ENCODE measurements around the gene MTERF4.

Gene MTERF4, protein sequence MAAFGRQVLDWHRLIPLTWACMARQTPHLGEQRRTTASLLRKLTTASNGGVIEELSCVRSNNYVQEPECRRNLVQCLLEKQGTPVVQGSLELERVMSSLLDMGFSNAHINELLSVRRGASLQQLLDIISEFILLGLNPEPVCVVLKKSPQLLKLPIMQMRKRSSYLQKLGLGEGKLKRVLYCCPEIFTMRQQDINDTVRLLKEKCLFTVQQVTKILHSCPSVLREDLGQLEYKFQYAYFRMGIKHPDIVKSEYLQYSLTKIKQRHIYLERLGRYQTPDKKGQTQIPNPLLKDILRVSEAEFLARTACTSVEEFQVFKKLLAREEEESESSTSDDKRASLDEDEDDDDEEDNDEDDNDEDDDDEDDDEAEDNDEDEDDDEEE

DNA sequence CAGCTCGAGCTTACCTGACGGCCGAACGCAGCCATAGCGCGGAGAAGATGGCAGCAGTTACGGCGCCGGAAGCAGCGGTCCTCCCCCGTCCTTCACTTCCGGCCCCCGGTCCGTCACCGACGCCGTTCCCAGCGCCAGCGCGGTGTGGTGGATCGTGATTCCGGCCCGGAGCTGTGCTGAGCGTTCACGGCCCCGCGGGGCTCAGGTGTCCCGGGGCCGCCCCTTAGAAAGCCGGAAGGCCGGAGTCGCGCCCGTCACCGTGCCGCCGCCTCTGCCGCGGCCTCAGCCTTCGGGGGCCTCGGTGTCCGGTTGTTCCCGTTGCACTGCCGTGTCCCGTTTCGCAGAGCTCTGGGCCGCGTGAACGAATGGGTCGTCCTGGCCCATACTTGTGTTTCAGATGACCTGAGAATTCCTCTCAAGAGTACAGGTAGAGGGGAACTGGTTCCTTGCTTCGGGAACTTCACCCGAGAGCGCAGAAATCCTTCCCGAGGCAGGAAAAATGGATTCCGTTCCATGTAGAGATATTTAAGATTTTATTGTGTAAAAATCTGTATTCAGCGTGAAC, at the start of gene MTERF4:
Gene MTERF4, minus strand, starts transcription at position 49 of the 565 bp plus-strand sequence. Its CDS starts 14 bp downstream, at position 35.
- Mint-ChIP-seq H3K9me3 (no peaks in the 10 kb centered on the region), H3K36me3 (peaks cover 50% of the 10 kb centered on the region), H3K27ac (peak within 1 kb of the TSS; percentile 99), H3K4me3 (peak within 1 kb of the TSS; percentile 99), H3K27me3 (no peaks in the 10 kb centered on the region), H3K4me1 (peaks cover 52% of the 10 kb centered on the region)
- ATAC-seq: peak; percentile 98

DNA sequence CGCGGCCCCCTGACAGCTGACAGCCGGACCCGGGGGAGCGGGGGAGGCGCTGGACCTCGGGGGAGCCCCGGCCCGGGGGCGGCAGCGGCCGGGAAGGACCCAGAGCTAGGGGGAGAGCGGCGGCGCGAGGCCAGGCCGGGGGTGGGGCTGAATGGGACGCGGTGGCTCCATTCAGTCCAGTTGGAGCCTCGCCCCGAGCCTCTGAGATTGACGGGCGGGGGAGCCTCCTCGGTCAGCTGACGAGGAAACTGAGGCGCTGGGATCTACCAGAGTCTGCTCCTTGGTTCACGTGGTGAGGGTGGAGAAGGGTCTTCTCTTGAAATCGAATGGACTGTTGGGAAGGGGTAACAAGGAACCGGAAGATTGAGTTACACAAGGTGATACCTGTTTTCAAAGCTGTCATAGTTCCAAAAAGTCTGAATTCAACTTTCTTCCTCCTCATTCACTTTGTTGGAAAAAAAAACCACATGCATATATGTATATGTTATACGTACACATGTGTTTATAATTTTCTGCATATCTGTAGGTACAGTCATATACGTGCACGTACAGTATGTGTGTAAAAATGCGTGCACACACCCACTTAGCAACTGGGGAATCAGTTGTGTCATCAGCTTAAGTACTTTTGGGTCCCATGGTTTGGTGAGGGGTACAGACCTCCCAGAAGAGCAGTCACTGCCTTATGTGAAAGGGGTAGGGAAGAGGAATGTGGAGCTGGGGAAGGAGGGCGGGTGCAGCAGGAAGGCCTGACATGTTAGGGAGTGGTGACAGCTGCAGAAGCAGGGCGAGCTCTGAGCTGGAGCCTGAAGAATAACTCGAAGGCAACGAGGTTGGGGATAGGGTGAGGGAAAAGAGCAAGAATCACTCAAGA, 48.8 kb upstream of the MTERF4 start:
- Mint-ChIP-seq H3K4me3 (peak overlapping the region; percentile 82), H3K27me3 (no peaks in the 10 kb centered on the region), H3K36me3 (peaks cover 6% of the 10 kb centered on the region), H3K4me1 (peaks cover 52% of the 10 kb centered on the region), H3K27ac (peak overlapping the region; percentile 81), H3K9me3 (no peaks in the 10 kb centered on the region)
- ATAC-seq: no peak

DNA sequence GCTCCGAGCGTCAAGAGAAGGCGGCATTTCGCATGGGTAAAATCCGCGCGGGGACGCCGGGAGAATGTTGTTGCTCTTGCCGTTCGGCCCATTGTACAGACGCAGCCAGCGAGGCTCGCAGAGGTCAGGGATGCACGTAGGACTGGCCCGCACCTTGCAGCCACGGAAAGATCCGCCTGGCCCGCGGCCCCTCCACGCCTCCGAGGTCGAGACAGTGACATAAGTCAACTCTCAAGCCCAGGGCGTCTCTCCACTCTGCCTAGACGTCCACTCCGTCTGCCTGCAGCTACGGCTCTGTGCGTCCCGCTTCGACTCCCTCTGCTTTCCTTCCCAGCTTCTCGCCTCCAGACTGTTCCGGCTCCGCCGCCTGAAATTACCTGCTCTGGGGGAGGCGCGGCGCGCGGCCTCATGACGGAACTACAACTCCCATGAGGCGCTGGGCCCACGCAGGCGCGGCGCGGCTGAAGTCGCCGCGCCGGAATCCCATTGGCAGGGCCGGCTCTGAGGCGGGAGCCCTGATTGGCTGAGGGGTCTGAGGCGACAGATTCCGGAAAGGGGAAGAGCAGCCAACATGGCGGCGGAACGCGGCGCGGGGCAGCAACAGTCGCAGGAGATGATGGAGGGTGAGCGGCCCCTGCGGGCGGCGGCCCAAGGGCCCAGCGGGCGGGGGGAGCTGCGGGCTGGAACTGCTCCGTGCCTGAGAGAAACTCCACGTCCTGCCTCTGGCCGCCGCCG, 48.0 kb upstream of the MTERF4 start, which contains the start of gene PPP1R7:
Gene PPP1R7, plus strand, starts transcription at position 543 of the 735 bp plus-strand sequence. Its CDS starts 29 bp downstream, at position 572.
- no peaks in the 10 kb centered on the region for H3K27me3 Mint-ChIP-seq
- no peaks in the 10 kb centered on the region for H3K9me3 Mint-ChIP-seq
- peaks cover 53% of the 10 kb centered on the region for H3K4me1 Mint-ChIP-seq
- peak; percentile 94 for ATAC-seq
- H3K4me3 Mint-ChIP-seq: peak within 1 kb of the TSS; percentile 82
- H3K36me3 Mint-ChIP-seq: peaks cover 7% of the 10 kb centered on the region
- H3K27ac Mint-ChIP-seq: peak within 1 kb of the TSS; percentile 81

DNA sequence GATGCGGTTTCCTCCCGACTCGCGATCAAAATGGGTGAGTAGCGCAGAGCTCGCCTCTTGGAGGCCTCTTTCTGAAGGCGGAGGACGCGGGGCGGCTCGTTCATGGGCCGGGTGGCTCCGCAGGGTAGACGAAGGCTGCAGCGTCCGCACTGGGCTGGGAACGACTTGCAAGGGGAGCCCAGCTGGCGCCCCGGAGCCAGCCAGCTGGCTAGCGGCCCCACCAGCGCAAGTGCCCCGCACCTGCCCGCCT, 47.5 kb upstream of the MTERF4 start:
- Mint-ChIP-seq H3K36me3 (peaks cover 12% of the 10 kb centered on the region), H3K27ac (peak overlapping the region; percentile 81), H3K9me3 (no peaks in the 10 kb centered on the region), H3K4me3 (peak overlapping the region; percentile 82), H3K4me1 (peaks cover 57% of the 10 kb centered on the region), H3K27me3 (no peaks in the 10 kb centered on the region)
- ATAC-seq: peak; percentile 27

DNA sequence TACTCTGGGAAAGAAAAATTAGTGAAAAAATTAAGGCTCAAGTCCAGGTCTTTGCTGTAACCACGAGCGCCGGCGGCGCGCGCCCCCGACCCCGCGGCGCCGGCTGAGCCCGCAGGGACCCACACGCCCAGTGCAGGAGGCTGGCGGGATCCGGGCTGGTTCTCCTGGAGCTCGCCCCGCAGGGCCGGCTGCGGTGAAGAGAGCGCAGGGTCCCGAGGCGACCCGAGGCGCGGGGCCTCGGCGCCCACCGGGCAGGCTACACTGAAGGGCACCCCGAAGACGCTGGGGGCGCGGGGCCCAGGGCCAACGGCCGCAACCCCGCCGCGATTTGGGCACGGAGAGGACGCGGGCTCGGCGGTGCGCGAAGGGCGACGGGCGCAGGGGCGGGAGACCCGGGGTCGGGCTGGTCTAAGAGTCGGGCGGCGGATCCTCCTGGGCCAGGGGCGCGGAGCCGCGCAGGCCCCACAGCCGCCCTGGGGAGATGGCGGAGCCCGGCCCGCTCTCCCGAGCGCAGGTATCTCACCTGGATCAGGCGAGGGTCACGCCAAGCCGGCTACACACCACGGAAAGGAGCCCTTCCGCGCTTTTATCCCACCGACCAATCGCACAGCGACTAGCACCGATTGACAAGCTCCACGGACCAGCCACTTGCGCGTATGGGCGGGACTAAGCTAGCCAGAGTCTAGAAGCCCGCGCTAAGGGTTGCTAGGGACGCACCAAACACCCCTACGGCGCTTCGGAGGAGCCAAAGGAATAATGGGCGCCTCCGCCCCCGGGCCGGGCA, 47.0 kb upstream of the MTERF4 start, which contains the start of gene PASK:
Gene PASK, minus strand, starts transcription at position 582 of the 784 bp plus-strand sequence. CDS start 6,440 bp downstream, outside the sequence.
- H3K4me3 Mint-ChIP-seq: peak within 1 kb of the TSS; percentile 82
- H3K9me3 Mint-ChIP-seq: no peaks in the 10 kb centered on the region
- H3K27me3 Mint-ChIP-seq: no peaks in the 10 kb centered on the region
- H3K36me3 Mint-ChIP-seq: peaks cover 17% of the 10 kb centered on the region
- ATAC-seq: peak; percentile 91
- peaks cover 60% of the 10 kb centered on the region for H3K4me1 Mint-ChIP-seq
- peak within 1 kb of the TSS; percentile 81 for H3K27ac Mint-ChIP-seq

DNA sequence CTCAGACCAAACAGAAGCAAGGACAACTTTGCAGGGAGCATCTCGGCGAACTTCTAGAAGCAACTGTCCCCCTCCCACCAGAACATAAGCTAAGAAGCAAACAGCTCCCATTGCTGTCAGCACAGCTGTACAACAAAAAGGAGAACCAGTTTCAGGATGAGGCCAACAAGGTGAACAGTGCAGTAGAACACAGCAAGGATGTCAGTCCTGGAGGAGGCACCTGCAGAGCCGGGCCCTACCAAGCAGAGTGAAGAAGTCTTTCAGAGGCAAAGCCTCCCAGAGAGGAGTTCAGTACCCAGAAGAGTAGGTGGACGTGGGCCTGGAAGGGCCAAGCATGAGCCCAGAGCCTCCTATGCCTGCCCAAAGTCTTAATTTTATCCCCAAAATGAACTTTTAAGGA, 46.2 kb upstream of the MTERF4 start:
- H3K27ac Mint-ChIP-seq: peak overlapping the region; percentile 81

DNA sequence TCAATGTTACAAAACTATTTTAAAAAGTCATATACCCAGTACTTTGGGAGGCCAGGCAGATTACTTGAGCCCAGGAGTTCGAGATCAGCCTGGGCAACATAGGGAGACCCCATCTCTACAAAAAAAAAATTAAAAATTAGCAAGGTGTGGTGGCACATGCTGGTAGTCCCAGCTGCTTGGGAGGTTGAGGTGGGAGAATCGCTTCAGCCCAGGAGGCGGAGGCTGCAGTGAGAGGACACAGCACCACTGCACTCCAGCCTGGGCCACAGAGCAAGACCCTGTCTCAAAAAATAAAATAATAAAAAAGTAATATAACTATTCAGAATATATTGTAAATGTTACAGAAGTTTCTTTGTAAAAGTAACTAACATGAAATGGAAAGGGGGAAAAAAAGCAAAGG, 45.2 kb upstream of the MTERF4 start:
- no peak overlapping the region for H3K4me3 Mint-ChIP-seq
- ATAC-seq: no peak
- H3K27ac Mint-ChIP-seq: no peak overlapping the region
- peaks cover 28% of the 10 kb centered on the region for H3K36me3 Mint-ChIP-seq
- H3K4me1 Mint-ChIP-seq: peaks cover 53% of the 10 kb centered on the region
- no peaks in the 10 kb centered on the region for H3K27me3 Mint-ChIP-seq
- no peaks in the 10 kb centered on the region for H3K9me3 Mint-ChIP-seq

More for the DNA sequence above, 46.2 kb upstream of the MTERF4 start:
- no peaks in the 10 kb centered on the region for H3K27me3 Mint-ChIP-seq
- ATAC-seq: no peak
- peaks cover 57% of the 10 kb centered on the region for H3K4me1 Mint-ChIP-seq
- no peaks in the 10 kb centered on the region for H3K9me3 Mint-ChIP-seq
- peak overlapping the region; percentile 82 for H3K4me3 Mint-ChIP-seq
- H3K36me3 Mint-ChIP-seq: peaks cover 22% of the 10 kb centered on the region

DNA sequence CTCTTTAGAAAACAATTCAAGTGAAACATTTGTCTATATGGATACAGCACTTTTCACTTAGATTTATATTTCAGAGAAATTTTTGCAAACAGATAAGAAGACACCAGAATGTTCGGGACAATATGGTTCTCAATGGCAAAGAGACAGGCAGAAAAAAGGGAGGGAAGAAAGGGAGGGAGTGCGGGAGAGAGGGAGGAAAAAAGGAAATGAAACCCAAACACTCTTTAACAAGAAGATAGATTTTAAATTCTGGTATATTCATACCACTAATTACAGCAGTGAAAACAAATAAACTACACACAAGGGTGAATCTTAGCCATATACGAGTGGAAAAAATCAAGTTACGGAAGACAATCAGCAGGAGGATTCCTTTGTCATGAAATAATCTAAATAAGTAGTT, 44.2 kb upstream of the MTERF4 start:
- H3K36me3 Mint-ChIP-seq: peaks cover 39% of the 10 kb centered on the region
- H3K4me3 Mint-ChIP-seq: no peak overlapping the region
- H3K27me3 Mint-ChIP-seq: no peaks in the 10 kb centered on the region
- no peak for ATAC-seq
- peaks cover 52% of the 10 kb centered on the region for H3K4me1 Mint-ChIP-seq
- no peak overlapping the region for H3K27ac Mint-ChIP-seq
- no peaks in the 10 kb centered on the region for H3K9me3 Mint-ChIP-seq

DNA sequence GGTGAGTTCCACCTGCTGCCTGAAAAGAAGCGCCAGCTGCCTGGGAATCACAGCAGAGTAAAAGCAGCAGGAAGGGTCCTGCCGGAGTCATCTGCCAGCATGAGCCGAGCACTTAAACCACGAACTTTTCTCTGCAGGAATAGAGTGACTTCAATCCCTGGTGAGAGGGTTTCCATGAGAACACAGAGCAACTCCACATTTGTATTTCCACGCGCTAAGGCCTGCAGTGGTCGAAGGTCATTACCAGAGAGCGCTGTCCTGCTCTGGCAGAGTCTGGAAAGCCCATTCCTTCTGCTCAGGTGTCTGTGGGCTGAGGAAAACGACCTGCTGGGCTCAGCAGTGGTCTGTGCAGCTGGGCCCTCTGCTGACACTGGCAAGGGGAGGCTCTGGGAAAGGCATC, 40.5 kb upstream of the MTERF4 start:
- H3K4me1 Mint-ChIP-seq: peaks cover 27% of the 10 kb centered on the region
- no peak overlapping the region for H3K4me3 Mint-ChIP-seq
- no peak for ATAC-seq
- peak overlapping the region; percentile 14 for H3K27ac Mint-ChIP-seq
- no peaks in the 10 kb centered on the region for H3K27me3 Mint-ChIP-seq
- H3K36me3 Mint-ChIP-seq: peaks cover 75% of the 10 kb centered on the region
- no peaks in the 10 kb centered on the region for H3K9me3 Mint-ChIP-seq

DNA sequence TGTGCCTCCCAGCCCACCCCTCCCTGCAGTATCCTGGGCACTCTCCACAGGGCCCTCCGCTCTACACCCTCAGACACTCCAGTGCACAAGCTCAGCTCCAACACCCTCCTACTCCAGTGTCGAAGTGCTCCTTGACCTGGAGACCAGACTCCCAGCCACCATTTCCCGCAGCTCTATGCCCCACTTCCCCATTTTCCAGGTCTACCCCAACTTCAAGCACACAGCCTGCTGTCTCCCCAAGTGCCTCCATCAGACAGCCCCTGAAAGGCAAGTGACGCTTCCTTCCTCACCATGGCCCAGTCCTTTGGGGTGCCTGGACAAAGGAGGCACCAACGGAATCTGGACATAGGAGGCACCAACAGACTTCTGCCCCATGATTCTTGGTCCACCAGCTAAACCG, 40.0 kb upstream of the MTERF4 start:
- Mint-ChIP-seq H3K36me3 (peaks cover 77% of the 10 kb centered on the region), H3K9me3 (no peaks in the 10 kb centered on the region), H3K4me3 (no peak overlapping the region), H3K27me3 (no peaks in the 10 kb centered on the region), H3K4me1 (peaks cover 27% of the 10 kb centered on the region), H3K27ac (peak overlapping the region; percentile 14)
- no peak for ATAC-seq

DNA sequence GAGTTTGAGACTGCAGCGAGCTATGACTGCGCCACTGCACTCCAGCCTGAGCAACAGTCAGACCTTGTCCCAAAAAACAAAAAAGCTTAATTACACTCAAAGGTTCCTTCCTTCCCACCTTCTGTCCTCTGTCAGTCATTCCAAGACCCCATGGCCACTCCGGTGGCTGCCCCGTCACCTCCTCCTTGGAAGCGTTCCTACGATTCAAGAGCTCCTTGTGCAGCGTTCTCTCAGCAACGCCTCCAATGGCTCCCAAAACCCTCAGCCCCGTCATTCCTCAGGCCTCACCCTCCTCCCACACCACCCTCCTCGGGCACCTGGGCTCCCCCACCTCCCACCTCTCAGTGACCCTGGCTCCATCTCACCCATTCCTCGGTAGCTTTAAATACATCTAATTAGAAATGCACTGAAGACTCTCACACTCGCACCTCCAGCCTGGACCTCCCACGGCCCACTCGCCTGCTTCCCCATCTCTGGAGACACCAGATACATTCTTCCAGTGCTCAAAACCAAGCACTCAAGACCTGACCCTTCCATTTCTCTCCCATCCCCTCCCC, 39.2 kb upstream of the MTERF4 start:
- no peak overlapping the region for H3K4me3 Mint-ChIP-seq
- H3K4me1 Mint-ChIP-seq: peaks cover 22% of the 10 kb centered on the region
- ATAC-seq: no peak
- H3K9me3 Mint-ChIP-seq: no peaks in the 10 kb centered on the region
- H3K27me3 Mint-ChIP-seq: no peaks in the 10 kb centered on the region
- peak overlapping the region; percentile 14 for H3K27ac Mint-ChIP-seq
- H3K36me3 Mint-ChIP-seq: peaks cover 85% of the 10 kb centered on the region

DNA sequence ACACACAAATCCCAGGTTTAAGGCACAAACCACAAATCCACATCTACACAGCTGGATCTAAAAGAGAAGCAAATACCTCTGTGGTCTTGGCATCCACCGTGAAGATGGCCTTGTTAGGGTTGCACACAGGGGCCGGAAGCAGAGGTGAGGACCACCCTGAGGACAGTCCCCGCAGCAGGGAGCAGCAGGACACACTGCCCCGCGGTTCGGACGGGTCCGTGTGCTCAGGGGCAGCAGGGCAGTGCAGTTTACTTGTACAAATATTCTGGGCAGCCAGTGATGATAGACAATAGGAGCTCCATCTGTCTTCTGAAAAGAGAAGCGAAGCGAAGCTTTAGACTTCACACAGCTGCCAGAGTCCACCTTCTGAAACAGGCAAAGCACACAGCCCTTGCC, 38.4 kb upstream of the MTERF4 start:
- Mint-ChIP-seq H3K9me3 (no peaks in the 10 kb centered on the region), H3K27me3 (no peaks in the 10 kb centered on the region), H3K4me3 (no peak overlapping the region), H3K36me3 (peaks cover 93% of the 10 kb centered on the region), H3K27ac (no peak overlapping the region), H3K4me1 (peaks cover 18% of the 10 kb centered on the region)
- ATAC-seq: no peak

DNA sequence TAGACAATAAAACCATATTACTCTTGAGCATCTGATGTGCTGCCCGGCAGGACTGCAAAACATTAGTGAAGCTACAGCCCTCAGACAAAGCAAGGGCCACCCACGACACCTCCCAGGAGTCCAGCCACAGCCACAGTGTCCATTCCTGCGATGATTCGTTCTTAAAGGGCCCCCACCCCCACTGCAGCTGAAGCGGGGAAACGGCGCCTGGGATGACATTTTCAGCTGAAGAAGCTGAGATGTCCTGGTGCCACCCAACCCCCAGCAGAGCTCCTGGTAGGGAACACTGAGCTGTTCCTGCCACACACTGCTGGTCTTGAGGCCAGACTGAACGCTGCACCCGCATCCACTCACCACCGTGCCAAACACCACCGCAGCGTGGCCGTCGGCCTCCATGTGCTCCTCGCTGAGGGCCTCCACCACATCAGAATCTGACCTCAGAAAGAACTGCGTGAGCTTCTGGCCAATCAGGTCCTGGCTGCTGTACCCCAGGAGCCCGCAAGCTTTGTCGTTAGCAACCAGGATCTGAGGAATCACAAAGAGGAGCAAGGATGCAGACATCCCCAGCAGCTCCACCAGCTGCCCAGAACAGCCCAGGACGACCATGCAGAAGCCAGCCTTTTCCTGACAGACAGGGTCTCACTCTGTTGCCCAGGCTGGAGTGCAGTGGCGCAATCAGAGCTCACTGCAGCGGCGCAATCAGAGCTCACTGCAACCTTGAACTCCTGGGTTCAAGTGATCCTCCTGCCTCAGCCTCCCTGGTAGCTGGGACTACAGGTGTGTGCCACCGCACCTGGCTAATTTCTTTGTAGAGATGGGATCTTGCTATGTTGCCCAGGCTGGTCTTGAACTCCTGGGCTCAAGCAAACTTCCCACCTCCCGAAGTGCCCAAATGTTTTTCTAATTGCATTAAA, 37.7 kb upstream of the MTERF4 start:
- H3K27me3 Mint-ChIP-seq: no peaks in the 10 kb centered on the region
- H3K4me3 Mint-ChIP-seq: no peak overlapping the region
- H3K4me1 Mint-ChIP-seq: peaks cover 15% of the 10 kb centered on the region
- no peaks in the 10 kb centered on the region for H3K9me3 Mint-ChIP-seq
- no peak overlapping the region for H3K27ac Mint-ChIP-seq
- no peak for ATAC-seq
- H3K36me3 Mint-ChIP-seq: peaks cover 94% of the 10 kb centered on the region
